Neuronal stem cell (in vitro differentiated cells): ENCODE data around the gene PCED1B.

Experiments used
- DNase-seq: peaks from one replicate; pipeline ENCODE4 v3.0.0-alpha.2; 2013; ENCODE audit warnings: low spot score
- H2AFZ ChIP-seq: one replicate; pipeline ENCODE4 v1.6.1; 2013; ENCODE audit warnings: mild to moderate bottlenecking, low read length, inconsistent platforms
- H2AK5ac ChIP-seq: 2 replicates; pipeline ENCODE4 v1.6.1; 2013; ENCODE audit warnings: low read depth, mild to moderate bottlenecking, inconsistent platforms, low read length, moderate library complexity, mixed read lengths
- H2BK120ac ChIP-seq: 2 replicates; pipeline ENCODE4 v1.6.1; 2013; ENCODE audit warnings: low read depth, mild to moderate bottlenecking, inconsistent platforms, low read length, moderate library complexity, mixed read lengths
- H2BK12ac ChIP-seq: one replicate; pipeline ENCODE4 v1.6.1; 2013; ENCODE audit warnings: low read length, inconsistent platforms
- H2BK15ac ChIP-seq: 2 replicates; pipeline ENCODE4 v1.6.1; 2013; ENCODE audit warnings: mild to moderate bottlenecking, low read length, inconsistent platforms, mixed read lengths
- H2BK5ac ChIP-seq: one replicate; pipeline ENCODE4 v1.6.1; 2013; ENCODE audit warnings: inconsistent platforms, mild to moderate bottlenecking, low read length, moderate library complexity
- H3K14ac ChIP-seq: one replicate; pipeline ENCODE4 v1.6.1; 2013; ENCODE audit warnings: low read length, inconsistent platforms
- H3K18ac ChIP-seq: 2 replicates; pipeline ENCODE4 v1.6.1; 2013; ENCODE audit warnings: low read length, inconsistent platforms
- H3K23ac ChIP-seq: 2 replicates; pipeline ENCODE4 v1.6.1; 2013; ENCODE audit warnings: low read depth, mild to moderate bottlenecking, mixed read lengths, low read length, inconsistent platforms; ENCODE audit not compliant: poor library complexity
- H3K27ac ChIP-seq: replicated peaks from 3 replicates; pipeline ENCODE4 v1.5.1; 2013; ENCODE audit warnings: low read length, inconsistent platforms
- H3K27me3 ChIP-seq, 3 experiments: 2 replicates each; pipeline ENCODE4 v1.6.1; 2013; ENCODE audit warnings: low read length in 3 of 3, mild to moderate bottlenecking in 2 of 3, inconsistent platforms in 1 of 3, low read depth in 1 of 3, mixed read lengths in 1 of 3, moderate library complexity in 1 of 3; ENCODE audit not compliant: control insufficient read depth in 3 of 3, insufficient read depth in 3 of 3
- H3K36me3 ChIP-seq, 2 donors: replicated peaks in 1 of 2; 2 replicates each; pipeline ENCODE4 v1.6.1; 2013; ENCODE audit warnings: low read length in 2 of 2; ENCODE audit not compliant: control insufficient read depth in 2 of 2, insufficient read depth in 2 of 2
- H3K4ac ChIP-seq: 2 replicates; pipeline ENCODE4 v1.6.1; 2013; ENCODE audit warnings: inconsistent platforms, mild to moderate bottlenecking, low read length, moderate library complexity
- H3K4me1 ChIP-seq, 2 donors: 1 replicate in 1 of 2; 2 replicates in 1 of 2; pipeline ENCODE4 v1.6.1; 2013; ENCODE audit warnings: low read length in 2 of 2, low read depth in 1 of 2; ENCODE audit not compliant: control insufficient read depth in 2 of 2, insufficient read depth in 1 of 2
- H3K4me2 ChIP-seq: one replicate; pipeline ENCODE4 v1.6.1; 2013; ENCODE audit warnings: mild to moderate bottlenecking, low read length, inconsistent platforms; ENCODE audit not compliant: insufficient read depth, poor library complexity, severe bottlenecking
- H3K4me3 ChIP-seq, 2 donors: 2 replicates each; pipeline ENCODE4 v1.5.1; 2013; ENCODE audit warnings: low read length in 2 of 2, mild to moderate bottlenecking in 2 of 2, inconsistent platforms in 1 of 2, moderate library complexity in 1 of 2
- H3K79me1 ChIP-seq: one replicate; pipeline ENCODE4 v1.6.1; 2013; ENCODE audit warnings: low read depth, mild to moderate bottlenecking, inconsistent platforms, low read length, moderate library complexity
- H3K9ac ChIP-seq: one replicate; pipeline ENCODE4 v1.6.1; 2013; ENCODE audit warnings: mild to moderate bottlenecking, low read depth, low read length, inconsistent platforms; ENCODE audit not compliant: poor library complexity
- H3K9me3 ChIP-seq, 2 donors: replicated peaks in 1 of 2; 2 replicates each; pipeline versions ENCODE3 to v1.6.1; 2013; ENCODE audit warnings: low read length in 2 of 2, mild to moderate bottlenecking in 2 of 2, inconsistent platforms in 1 of 2, low read depth in 1 of 2, mixed read lengths in 1 of 2, moderate library complexity in 1 of 2; ENCODE audit not compliant: control insufficient read depth in 2 of 2, insufficient read depth in 1 of 2
- H4K8ac ChIP-seq: one replicate; pipeline ENCODE4 v1.6.1; 2013; ENCODE audit warnings: low read depth, mild to moderate bottlenecking, inconsistent platforms, low read length, moderate library complexity
- H4K91ac ChIP-seq: one replicate; pipeline ENCODE4 v1.6.1; 2013; ENCODE audit warnings: low read length, low read depth, mild to moderate bottlenecking, inconsistent platforms; ENCODE audit not compliant: poor library complexity
- WGBS, 2 donors: extraction: QIAGEN DNeasy Blood & Tissue Kit; methylation state at CpG; one replicate each; pipeline ENCODE4 v1.1.7; 2013; ENCODE audit warnings: missing lambda C conversion rate in 2 of 2, mixed read lengths in 1 of 2; ENCODE audit not compliant: insufficient read length in 2 of 2, insufficient replicate concordance in 1 of 2; ENCODE audit errors: extremely low coverage in 2 of 2; 5-methylcytosine and 5-hydroxymethylcytosine counted together

Gene PCED1B

GRCh38 chr12:47212701-47213039 lies 133.2 kb downstream of the PCED1B start:
- Histone ChIP-seq H2AK5ac (no peak overlapping the region), H3K36me3 (no peaks in the 10 kb centered on the region), H3K18ac (no peak overlapping the region), H2BK12ac (no peak overlapping the region), H3K79me1 (no peaks in the 10 kb centered on the region), H2BK5ac (no peak overlapping the region), H3K14ac (no peak overlapping the region), H3K9me3 (no peaks in the 10 kb centered on the region), H2AFZ (no peak overlapping the region), H3K27me3 (no peaks in the 10 kb centered on the region), H3K4ac (no peak overlapping the region), H4K91ac (no peak overlapping the region), H4K8ac (no peak overlapping the region), H3K9ac (no peak overlapping the region), H3K4me1 (no peaks in the 10 kb centered on the region), H3K23ac (no peak overlapping the region), H2BK15ac (no peak overlapping the region), H3K4me3 (no peak overlapping the region), H3K4me2 (no peak overlapping the region), H2BK120ac (no peak overlapping the region), H3K27ac (no peak overlapping the region)
- no peak for DNase-seq

GRCh38 chr12:47213396-47213795 lies 134.0 kb downstream of the PCED1B start:
- no peak overlapping the region for H2BK15ac ChIP-seq
- no peak overlapping the region for H2BK12ac ChIP-seq
- no peaks in the 10 kb centered on the region for H3K9me3 ChIP-seq
- H2AFZ ChIP-seq: no peak overlapping the region
- no peak overlapping the region for H4K91ac ChIP-seq
- no peak overlapping the region for H3K14ac ChIP-seq
- no peak overlapping the region for H2BK120ac ChIP-seq
- H3K36me3 ChIP-seq: no peaks in the 10 kb centered on the region
- H3K4ac ChIP-seq: no peak overlapping the region
- no peak overlapping the region for H3K23ac ChIP-seq
- no peak overlapping the region for H2BK5ac ChIP-seq
- H3K79me1 ChIP-seq: no peaks in the 10 kb centered on the region
- H3K18ac ChIP-seq: no peak overlapping the region
- no peak overlapping the region for H3K4me2 ChIP-seq
- no peak for DNase-seq
- no peak overlapping the region for H3K9ac ChIP-seq
- no peak overlapping the region for H3K27ac ChIP-seq
- H3K27me3 ChIP-seq: no peaks in the 10 kb centered on the region
- H2AK5ac ChIP-seq: no peak overlapping the region
- WGBS, 2 donors: no CpG with 5 or more reads among the region's 3 CpGs
- no peak overlapping the region for H4K8ac ChIP-seq
- no peak overlapping the region for H3K4me3 ChIP-seq
- no peaks in the 10 kb centered on the region for H3K4me1 ChIP-seq

DNA sequence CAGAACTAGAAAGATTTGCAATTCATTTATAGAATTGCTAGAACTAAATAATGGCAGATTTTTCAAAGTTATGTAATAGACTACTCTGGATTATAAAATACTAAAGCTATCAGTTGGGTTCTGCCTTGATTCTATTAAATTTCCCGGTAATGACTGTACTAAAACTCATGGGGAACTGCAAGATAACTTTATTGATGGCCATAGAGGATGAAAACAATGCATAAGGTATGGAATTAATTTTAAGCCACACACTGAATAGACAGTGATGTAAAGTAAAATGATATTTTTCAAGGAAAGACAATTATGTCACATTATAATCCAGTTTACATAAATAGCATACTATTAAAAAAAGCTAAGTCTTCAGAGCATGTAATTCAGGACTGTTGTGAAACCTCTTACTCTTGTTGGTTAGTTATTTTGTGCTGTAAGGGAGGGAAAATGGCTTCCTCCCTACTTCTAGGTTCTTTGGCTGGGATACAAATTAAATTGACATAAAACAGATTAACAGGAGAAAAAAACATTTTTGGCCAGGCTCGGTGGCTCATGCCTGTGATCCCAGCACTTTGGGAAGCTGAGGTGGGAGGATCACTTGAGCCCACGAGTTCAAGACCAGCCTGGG lies 134.7 kb downstream of the PCED1B start:
- Histone ChIP-seq H3K23ac (no peak overlapping the region), H3K27me3 (no peaks in the 10 kb centered on the region), H3K18ac (no peak overlapping the region), H4K91ac (no peak overlapping the region), H3K14ac (no peak overlapping the region), H3K9ac (no peak overlapping the region), H3K9me3 (no peaks in the 10 kb centered on the region), H3K4ac (no peak overlapping the region), H2AFZ (no peak overlapping the region), H2BK12ac (no peak overlapping the region), H3K79me1 (no peaks in the 10 kb centered on the region), H2BK120ac (no peak overlapping the region), H3K4me1 (no peaks in the 10 kb centered on the region), H2AK5ac (no peak overlapping the region), H4K8ac (no peak overlapping the region), H3K36me3 (no peaks in the 10 kb centered on the region), H2BK5ac (no peak overlapping the region), H3K4me3 (no peak overlapping the region), H3K4me2 (no peak overlapping the region), H2BK15ac (no peak overlapping the region), H3K27ac (no peak overlapping the region)
- WGBS, 2 donors: no CpG with 5 or more reads among the region's 3 CpGs
- DNase-seq: no peak

- H3K36me3 ChIP-seq: no peaks in the 10 kb centered on the region
- no CpG with 5 or more reads among the region's 7 CpGs for WGBS, 2 donors
- no peak overlapping the region for H2BK5ac ChIP-seq
- no peak overlapping the region for H3K4ac ChIP-seq
- no peak overlapping the region for H4K8ac ChIP-seq
- H3K4me2 ChIP-seq: no peak overlapping the region
- no peaks in the 10 kb centered on the region for H3K4me1 ChIP-seq
- no peak overlapping the region for H3K4me3 ChIP-seq
- no peak overlapping the region for H2AFZ ChIP-seq
- H3K9ac ChIP-seq: no peak overlapping the region
- DNase-seq: no peak
- no peak overlapping the region for H2AK5ac ChIP-seq
- H4K91ac ChIP-seq: no peak overlapping the region
- no peak overlapping the region for H3K23ac ChIP-seq
- no peak overlapping the region for H2BK12ac ChIP-seq
- no peak overlapping the region for H3K14ac ChIP-seq
- H3K79me1 ChIP-seq: no peaks in the 10 kb centered on the region
- H3K27me3 ChIP-seq: no peaks in the 10 kb centered on the region
- no peak overlapping the region for H3K27ac ChIP-seq
- no peaks in the 10 kb centered on the region for H3K9me3 ChIP-seq
- H2BK15ac ChIP-seq: no peak overlapping the region
- H2BK120ac ChIP-seq: no peak overlapping the region
- H3K18ac ChIP-seq: no peak overlapping the region
Observed at GRCh38 chr12:47214771-47215170, 135.3 kb downstream of the PCED1B start.
